OCI-LY3 (cell line): ENCODE data around the gene SUSD4.
"Not testable (repeated sequence)": the region's sequence is repeated elsewhere in the genome, so short reads cannot be mapped to it uniquely, and the experiment has no call there.

Experiments used
- H2AFZ ChIP-seq: fragments of 200-600, 300-600 bp; shearing (Covaris generic); 2 replicates; pipeline ENCODE4 v1.6.0; 2014; ENCODE audit warnings: antibody characterized with exemption, low read depth, low read length
- H3K27ac ChIP-seq: fragments of 200-600, 300-600 bp; sonication (generic); 2 replicates; pipeline ENCODE4 v1.5.1; 2014; ENCODE audit warnings: mild to moderate bottlenecking, low read length, moderate library complexity, mixed read lengths
- H3K27me3 ChIP-seq: fragments of 200-600, 300-600 bp; sonication (generic); 2 replicates; pipeline ENCODE4 v1.6.1; 2014; ENCODE audit warnings: low read depth, low read length, mixed read lengths
- H3K36me3 ChIP-seq: fragments of 200-600, 300-600 bp; sonication (generic); replicated peaks from 2 replicates; pipeline ENCODE3; 2014; ENCODE audit warnings: low read depth, low read length, mixed read lengths
- H3K4me1 ChIP-seq: fragments of 300-600, 200-600 bp; sonication (generic); 2 replicates; pipeline ENCODE4 v1.6.1; 2014; ENCODE audit warnings: low read length, mixed read lengths
- H3K4me2 ChIP-seq: fragments of 200-600, 300-600 bp; sonication (generic); 2 replicates; pipeline ENCODE4 v1.6.1; 2014; ENCODE audit warnings: low read length, mixed read lengths
- H3K4me3 ChIP-seq: fragments of 300-600, 200-600 bp; sonication (generic); 2 replicates; pipeline ENCODE4 v1.5.1; 2014; ENCODE audit warnings: antibody characterized with exemption, mild to moderate bottlenecking, low read length, moderate library complexity
- H3K79me2 ChIP-seq: fragments of 300-600, 200-600 bp; shearing (Covaris generic); 2 replicates; pipeline ENCODE4 v1.6.1; 2014; ENCODE audit warnings: mild to moderate bottlenecking, low read length, mixed read lengths
- H3K9ac ChIP-seq: fragments of 300-600, 200-600 bp; shearing (Covaris generic); 2 replicates; pipeline ENCODE4 v1.6.0; 2014; ENCODE audit warnings: mild to moderate bottlenecking, low read length, moderate library complexity
- H3K9me3 ChIP-seq: fragments of 200-600, 300-600 bp; shearing (Covaris generic); 2 replicates; pipeline ENCODE4 v1.6.1; 2014; ENCODE audit warnings: low read length, mixed read lengths; ENCODE audit not compliant: insufficient read depth
- H4K20me1 ChIP-seq: fragments of 200-600, 300-600 bp; sonication (generic); 2 replicates; pipeline ENCODE4 v1.6.1; 2016; ENCODE audit warnings: low read length, mixed read lengths; ENCODE audit not compliant: insufficient read depth
- EZH2phosphoT487 ChIP-seq: fragments of 200-600 bp; shearing (Covaris generic); IDR thresholded peaks from 2 replicates; pipeline ENCODE4 v1.6.1; 2018; ENCODE audit warnings: antibody characterized with exemption, mixed run types, low read depth
- TF ChIP-seq, protein P1 (sequence below): fragments of 200-600, 300-600 bp; sonication (generic); IDR thresholded peaks from 2 replicates; pipeline ENCODE4 v1.5.1; 2014; ENCODE audit warnings: antibody characterized with exemption, low read length, low read depth

Gene SUSD4

GRCh38 chr1:223257856-223258550 lies 106.0 kb downstream of the SUSD4 start:
- H3K36me3 ChIP-seq, result no peaks in the 10 kb centered on the region
- H3K4me1 ChIP-seq, result no peaks in the 10 kb centered on the region
- H3K4me3 ChIP-seq, result no peak overlapping the region
- H3K27ac ChIP-seq, result no peak overlapping the region
- no peaks in the 10 kb centered on the region for H3K79me2 ChIP-seq
- H3K9me3 ChIP-seq, result no peaks in the 10 kb centered on the region
- no peak overlapping the region for H3K9ac ChIP-seq
- H3K27me3 ChIP-seq, result peaks cover 49% of the 10 kb centered on the region
- no peak overlapping the region for H3K4me2 ChIP-seq
- no peak overlapping the region for H2AFZ ChIP-seq
- no peaks in the 10 kb centered on the region for H4K20me1 ChIP-seq
- TF ChIP-seq, protein P1, sequence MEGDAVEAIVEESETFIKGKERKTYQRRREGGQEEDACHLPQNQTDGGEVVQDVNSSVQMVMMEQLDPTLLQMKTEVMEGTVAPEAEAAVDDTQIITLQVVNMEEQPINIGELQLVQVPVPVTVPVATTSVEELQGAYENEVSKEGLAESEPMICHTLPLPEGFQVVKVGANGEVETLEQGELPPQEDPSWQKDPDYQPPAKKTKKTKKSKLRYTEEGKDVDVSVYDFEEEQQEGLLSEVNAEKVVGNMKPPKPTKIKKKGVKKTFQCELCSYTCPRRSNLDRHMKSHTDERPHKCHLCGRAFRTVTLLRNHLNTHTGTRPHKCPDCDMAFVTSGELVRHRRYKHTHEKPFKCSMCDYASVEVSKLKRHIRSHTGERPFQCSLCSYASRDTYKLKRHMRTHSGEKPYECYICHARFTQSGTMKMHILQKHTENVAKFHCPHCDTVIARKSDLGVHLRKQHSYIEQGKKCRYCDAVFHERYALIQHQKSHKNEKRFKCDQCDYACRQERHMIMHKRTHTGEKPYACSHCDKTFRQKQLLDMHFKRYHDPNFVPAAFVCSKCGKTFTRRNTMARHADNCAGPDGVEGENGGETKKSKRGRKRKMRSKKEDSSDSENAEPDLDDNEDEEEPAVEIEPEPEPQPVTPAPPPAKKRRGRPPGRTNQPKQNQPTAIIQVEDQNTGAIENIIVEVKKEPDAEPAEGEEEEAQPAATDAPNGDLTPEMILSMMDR, result no peak

- H3K9ac ChIP-seq, result no peak overlapping the region
- no peaks in the 10 kb centered on the region for H3K36me3 ChIP-seq
- no peaks in the 10 kb centered on the region for H3K4me1 ChIP-seq
- H3K9me3 ChIP-seq, result no peaks in the 10 kb centered on the region
- H3K79me2 ChIP-seq, result no peaks in the 10 kb centered on the region
- H3K27ac ChIP-seq, result no peak overlapping the region
- no peaks in the 10 kb centered on the region for H4K20me1 ChIP-seq
- TF ChIP-seq, protein P1, result no peak
- no peak for TF ChIP-seq EZH2phosphoT487
- peaks cover 30% of the 10 kb centered on the region for H3K27me3 ChIP-seq
- no peak overlapping the region for H3K4me3 ChIP-seq
- no peak overlapping the region for H2AFZ ChIP-seq
- H3K4me2 ChIP-seq, result no peak overlapping the region
These were observed 107.9 kb downstream of the SUSD4 start for GRCh38 chr1:223256034-223256433.

DNA sequence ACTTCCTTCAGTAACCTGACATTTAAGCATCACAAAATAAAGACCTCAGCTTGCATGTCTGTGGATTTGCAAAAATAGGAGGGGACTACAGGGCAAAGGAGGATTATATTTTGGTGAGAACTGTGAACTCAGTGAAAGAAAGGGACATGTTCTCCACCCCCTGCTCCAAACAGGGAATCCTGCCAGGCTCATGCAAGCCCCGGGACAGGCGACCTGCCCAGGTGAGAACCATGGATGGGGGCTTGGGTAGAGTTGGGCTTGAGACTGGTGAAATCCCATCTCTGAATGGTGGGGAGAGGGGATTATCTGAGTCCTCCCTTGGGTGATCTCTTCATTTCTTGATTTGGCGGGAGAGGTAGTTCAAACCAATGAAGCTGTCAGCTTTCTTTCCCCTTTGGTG lies 110.1 kb downstream of the SUSD4 start:
- H2AFZ ChIP-seq, result no peak overlapping the region
- no peak overlapping the region for H3K4me2 ChIP-seq
- TF ChIP-seq, protein P1, result no peak
- no peak for TF ChIP-seq EZH2phosphoT487
- peaks cover 28% of the 10 kb centered on the region for H3K27me3 ChIP-seq
- no peaks in the 10 kb centered on the region for H3K36me3 ChIP-seq
- H4K20me1 ChIP-seq, result no peaks in the 10 kb centered on the region
- H3K27ac ChIP-seq, result no peak overlapping the region
- no peak overlapping the region for H3K9ac ChIP-seq
- H3K4me3 ChIP-seq, result no peak overlapping the region
- no peaks in the 10 kb centered on the region for H3K79me2 ChIP-seq
- peaks cover 10% of the 10 kb centered on the region for H3K4me1 ChIP-seq
- no peaks in the 10 kb centered on the region for H3K9me3 ChIP-seq

DNA sequence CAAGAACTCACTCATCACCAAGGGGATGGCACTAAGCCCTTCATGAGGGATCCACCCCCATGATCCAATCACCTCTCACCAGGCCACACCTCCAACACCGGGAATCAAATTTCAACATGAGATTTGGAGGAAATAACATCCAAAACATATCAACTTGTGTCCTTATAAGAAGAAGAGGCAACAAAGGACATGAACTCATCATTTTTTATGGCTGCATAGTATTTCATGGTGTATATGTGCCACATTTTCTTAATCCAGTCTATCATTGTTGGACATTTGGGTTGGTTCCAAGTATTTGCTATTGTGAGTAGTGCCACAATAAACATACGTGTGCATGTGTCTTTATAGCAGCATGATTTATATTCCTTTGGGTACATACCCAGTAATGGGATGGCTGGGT lies 112.6 kb downstream of the SUSD4 start:
- Histone ChIP-seq H3K27me3 (peaks cover 23% of the 10 kb centered on the region), H3K4me1 (peaks cover 22% of the 10 kb centered on the region)
- not testable (repeated sequence) for H3K4me3 ChIP-seq, H3K9me3 ChIP-seq, H3K79me2 ChIP-seq, H3K9ac ChIP-seq, H2AFZ ChIP-seq, H3K4me2 ChIP-seq, H3K27ac ChIP-seq, H4K20me1 ChIP-seq, H3K36me3 ChIP-seq
